Stimulated activated CD4-positive, alpha-beta T cell treated with anti-CD3 and anti-CD28 coated beads, Interleukin-12 subunit alpha, Interleukin-12 subunit beta, amount 100 ng/mL, for 48 hours (primary cell): ENCODE measurements around the gene NPB.

Source experiments
- DNase-seq, 3 donors: peaks; one replicate each; pipeline ENCODE4 v3.0.0-alpha.2; 2020; ENCODE audit warnings: low read depth in 2 of 3, low spot score in 1 of 3

NPB gene

DNA sequence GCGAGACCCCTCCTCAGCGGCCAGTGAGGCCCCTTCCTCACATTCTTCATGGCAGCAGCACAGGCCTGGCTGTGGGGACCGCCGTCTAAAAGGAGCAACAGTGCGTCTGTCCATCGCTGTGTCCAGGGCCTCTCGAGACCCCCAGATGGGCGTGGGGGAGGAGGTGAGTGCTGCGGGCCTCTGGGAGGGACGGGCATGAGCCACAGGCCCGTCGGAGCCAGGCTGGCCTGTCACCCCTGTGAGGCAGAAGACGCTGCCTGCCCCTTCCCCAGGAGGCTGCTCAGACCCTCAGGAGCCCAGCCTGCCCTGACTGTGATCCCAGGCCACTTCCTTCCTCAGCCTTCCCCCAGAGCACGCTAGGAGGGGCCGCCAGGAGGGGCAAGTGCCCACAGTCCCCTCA is 37.2 kb downstream of the NPB start:
- no peak for DNase-seq

GRCh38 chr17:81939881-81940385 is 37.9 kb downstream of the NPB start:
- no peak for DNase-seq

GRCh38 chr17:81940538-81941483 is 38.8 kb downstream of the NPB start:
- no peak for DNase-seq

- no peak for DNase-seq
Observed at GRCh38 chr17:81941484-81942166, 39.6 kb downstream of the NPB start.

DNA sequence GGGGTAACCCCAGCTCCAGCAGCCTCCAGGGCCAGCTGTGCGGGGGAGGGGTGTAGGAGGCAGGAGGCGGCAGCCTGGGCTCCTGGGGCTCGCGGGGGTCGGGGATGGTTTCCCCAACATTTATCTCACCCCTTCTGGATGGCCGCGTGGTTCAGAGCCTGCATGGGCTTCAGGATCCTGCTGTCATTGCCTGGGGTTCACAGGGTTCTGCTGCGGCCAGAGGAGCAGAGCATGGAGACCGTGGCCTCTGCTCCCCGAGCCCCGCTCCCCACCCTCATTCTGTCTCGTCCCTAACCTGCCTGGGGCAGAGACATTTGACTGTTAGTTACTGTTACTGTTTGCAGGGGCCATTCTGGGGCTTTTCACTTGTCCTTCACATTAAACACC is 40.1 kb downstream of the NPB start:
- no peak for DNase-seq

DNA sequence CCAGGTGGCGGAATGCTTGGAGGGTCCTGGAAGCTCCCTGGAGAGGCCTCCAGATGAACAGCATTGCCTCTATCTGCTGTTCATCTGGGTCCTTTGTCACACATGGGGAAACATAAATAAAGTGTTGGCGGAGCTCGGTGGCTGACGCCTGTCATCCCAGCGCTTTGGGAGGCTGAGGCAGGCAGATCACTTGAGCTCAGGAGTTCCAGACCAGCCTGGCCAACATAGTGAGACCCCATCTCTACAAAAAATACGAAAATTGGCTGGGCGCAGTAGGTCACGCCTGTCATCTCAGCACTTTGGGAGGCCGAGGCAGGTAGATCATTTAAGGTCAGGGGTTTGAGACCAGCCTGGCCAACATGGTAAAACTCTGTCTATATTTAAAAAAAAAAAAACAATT is 42.8 kb downstream of the NPB start:
- no peak for DNase-seq

- no peak for DNase-seq
Observed at GRCh38 chr17:81947189-81947588, 45.2 kb downstream of the NPB start, which contains the start of gene MYADML2. MYADML2 (minus strand) TSS chr17:81947233; CDS start chr17:81941741, 5,492 bp downstream.

- DNase-seq, result no peak
Observed at GRCh38 chr17:81948635-81949378, 46.8 kb downstream of the NPB start.

DNA sequence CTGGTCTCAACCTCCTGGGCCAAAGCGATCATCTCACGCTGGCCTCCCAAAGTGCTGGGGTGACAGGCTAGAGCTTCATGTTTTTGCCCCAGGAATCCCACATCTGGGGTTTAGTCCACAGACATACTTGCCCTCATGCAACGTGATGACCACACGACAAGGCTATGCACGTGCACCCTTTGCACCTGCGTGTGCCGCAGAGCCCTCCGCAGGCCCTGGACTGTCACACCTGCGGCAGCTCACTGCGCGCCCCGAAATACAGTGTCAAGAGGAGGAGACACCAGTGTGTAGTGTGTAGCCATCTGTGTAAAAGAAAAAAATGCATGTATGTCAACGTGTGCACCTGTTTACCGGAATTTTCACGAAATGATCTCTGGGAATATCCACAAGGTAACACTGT is 48.5 kb downstream of the NPB start:
- no peak for DNase-seq

GRCh38 chr17:81951785-81952684 is 50.0 kb downstream of the NPB start:
- no peak for DNase-seq
